NK-92 (cell line): Measurements from ENCODE around the gene ACSL1.

Source experiments
- DNase-seq: peaks from one replicate; lab custom pipeline; 2025; ENCODE audit not compliant: unreplicated experiment; lab: John Stamatoyannopoulos, UW

The ACSL1 gene

GRCh38 chr4:184729946-184730345, 95.8 kb downstream of the ACSL1 start:
- DNase-seq: no peak

- no peak for DNase-seq
These were observed 96.9 kb downstream of the ACSL1 start for GRCh38 chr4:184728858-184729257.

- no peak for DNase-seq
These were observed 98.3 kb downstream of the ACSL1 start for GRCh38 chr4:184727430-184727829.

- DNase-seq: no peak
These were observed 103.0 kb downstream of the ACSL1 start for GRCh38 chr4:184722798-184723197.

- no peak for DNase-seq
These were observed 104.5 kb downstream of the ACSL1 start for GRCh38 chr4:184721254-184721653.

GRCh38 chr4:184719407-184719806, 106.4 kb downstream of the ACSL1 start:
- DNase-seq: no peak

GRCh38 chr4:184715526-184715925, 110.2 kb downstream of the ACSL1 start:
- DNase-seq: no peak

GRCh38 chr4:184713887-184714286, 111.9 kb downstream of the ACSL1 start:
- no peak for DNase-seq

GRCh38 chr4:184712322-184712721, 113.4 kb downstream of the ACSL1 start:
- no peak for DNase-seq

- no peak for DNase-seq
These were observed 119.3 kb downstream of the ACSL1 start for GRCh38 chr4:184706453-184706852.

GRCh38 chr4:184705692-184706091, 120.1 kb downstream of the ACSL1 start:
- DNase-seq: no peak
